GM12892 (cell line): ENCODE data around the gene DUSP1.

Experiments used
- POLR2A ChIP-seq: IDR thresholded peaks from 2 replicates; pipeline ENCODE4 v1.6.1; 2011; ENCODE audit warnings: low read depth, low read length, control low read depth
- POLR2AphosphoS5 ChIP-seq: IDR thresholded peaks from 2 replicates; pipeline ENCODE4 v1.6.1; 2011; ENCODE audit warnings: low read depth, low read length, control low read depth
- TAF1 ChIP-seq: IDR thresholded peaks from 2 replicates; pipeline ENCODE4 v1.6.1; 2011; ENCODE audit warnings: low read depth, mild to moderate bottlenecking, control low read depth, low read length, borderline replicate concordance

- TF ChIP-seq POLR2A: no peak
- TF ChIP-seq POLR2AphosphoS5: no peak
- no peak for TF ChIP-seq TAF1
Observed at GRCh38 chr5:172777881-172778814, 7.2 kb upstream of the DUSP1 start.
